ENCODE results near the gene RSRC2. TPM values are rescaled to one million over a fixed set of nuclear protein-coding genes. Genes with fewer than 3 reads are reported as not detected.
"Not testable (repeated sequence)": the region's sequence is repeated elsewhere in the genome, so short reads cannot be mapped to it uniquely, and the experiment has no call there.

RSRC2 gene
- total RNA-seq, 2 donors from 2014 or later, result 71.5 to 97.6 TPM

GRCh38 chr12:122467983-122468382 lies 58.8 kb downstream of the RSRC2 start:
- Histone ChIP-seq H3K27ac (no peak overlapping the region), H3K27me3 (replicated peaks; ENCODE audit: insufficient read depth) (no peaks in the 10 kb centered on the region), H3K4me1 (ENCODE audit: control insufficient read depth in 1 of 2, low read depth in 2 of 2) (peaks cover 4 to 23% of the 10 kb centered on the region in 2 donors), H3K36me3 (no peaks in the 10 kb centered on the region), H3K9me3 (no peaks in the 10 kb centered on the region), H3K4me3 (no peak overlapping the region)
- ATAC-seq (ENCODE audit: insufficient number of reproducible peaks, low FRiP score, low read depth) (no peak), DNase-seq (ENCODE audit: low spot score) (no peak)
- TF ChIP-seq, protein P1, sequence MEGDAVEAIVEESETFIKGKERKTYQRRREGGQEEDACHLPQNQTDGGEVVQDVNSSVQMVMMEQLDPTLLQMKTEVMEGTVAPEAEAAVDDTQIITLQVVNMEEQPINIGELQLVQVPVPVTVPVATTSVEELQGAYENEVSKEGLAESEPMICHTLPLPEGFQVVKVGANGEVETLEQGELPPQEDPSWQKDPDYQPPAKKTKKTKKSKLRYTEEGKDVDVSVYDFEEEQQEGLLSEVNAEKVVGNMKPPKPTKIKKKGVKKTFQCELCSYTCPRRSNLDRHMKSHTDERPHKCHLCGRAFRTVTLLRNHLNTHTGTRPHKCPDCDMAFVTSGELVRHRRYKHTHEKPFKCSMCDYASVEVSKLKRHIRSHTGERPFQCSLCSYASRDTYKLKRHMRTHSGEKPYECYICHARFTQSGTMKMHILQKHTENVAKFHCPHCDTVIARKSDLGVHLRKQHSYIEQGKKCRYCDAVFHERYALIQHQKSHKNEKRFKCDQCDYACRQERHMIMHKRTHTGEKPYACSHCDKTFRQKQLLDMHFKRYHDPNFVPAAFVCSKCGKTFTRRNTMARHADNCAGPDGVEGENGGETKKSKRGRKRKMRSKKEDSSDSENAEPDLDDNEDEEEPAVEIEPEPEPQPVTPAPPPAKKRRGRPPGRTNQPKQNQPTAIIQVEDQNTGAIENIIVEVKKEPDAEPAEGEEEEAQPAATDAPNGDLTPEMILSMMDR (IDR thresholded peaks at IDR 0.05), result no peak

DNA sequence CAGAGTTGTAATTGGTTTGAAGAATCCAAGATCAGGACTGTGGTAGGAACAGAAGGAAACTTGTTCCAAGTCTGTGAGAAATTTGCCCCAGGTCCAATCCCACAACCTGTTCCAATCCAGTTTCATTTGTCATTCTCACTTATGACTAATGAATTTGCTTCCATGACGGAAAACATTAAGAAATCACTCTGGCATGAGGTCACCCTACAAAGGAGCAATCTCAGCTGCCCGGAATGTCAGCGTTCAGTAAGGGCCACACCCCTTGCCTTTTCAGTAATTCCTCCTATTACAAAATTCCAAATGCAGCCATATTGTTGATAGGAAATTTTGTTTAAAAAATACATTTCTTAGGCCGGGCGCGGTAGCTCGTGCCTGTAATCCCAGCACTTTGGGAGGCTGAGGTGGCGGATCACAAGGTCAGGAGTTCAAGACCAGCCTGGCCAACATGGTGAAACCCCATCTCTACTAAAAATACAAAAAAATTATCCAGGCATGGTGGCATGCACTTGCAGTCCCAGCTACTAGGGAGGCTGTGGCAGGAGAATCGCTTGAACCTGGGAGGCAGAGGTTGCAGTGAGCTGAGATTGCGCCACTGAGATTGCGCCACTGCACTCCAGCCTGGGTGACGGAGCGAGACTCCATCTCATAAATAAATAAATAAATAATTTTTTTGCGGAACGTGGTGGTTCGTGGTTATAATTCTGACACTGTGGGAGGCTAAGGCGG lies 62.3 kb downstream of the RSRC2 start:
- H3K4me3 ChIP-seq; H3K9me3 ChIP-seq; H3K4me1 ChIP-seq (ENCODE audit: control insufficient read depth in 1 of 2, low read depth in 2 of 2); H3K36me3 ChIP-seq; H3K27me3 ChIP-seq (replicated peaks; ENCODE audit: insufficient read depth): not testable (repeated sequence)
- peak overlapping the region; percentile 61 to 80 for H3K27ac ChIP-seq
- ATAC-seq (ENCODE audit: insufficient number of reproducible peaks, low FRiP score, low read depth), result peak; percentile 100
- DNase-seq (ENCODE audit: low spot score), result peak; percentile 27

- H3K4me1 ChIP-seq (ENCODE audit: control insufficient read depth in 1 of 2, low read depth in 2 of 2), result peaks cover 4 to 10% of the 10 kb centered on the region in 2 donors
These were observed 66.1 kb downstream of the RSRC2 start for GRCh38 chr12:122460641-122461040.

GRCh38 chr12:122460061-122460460 lies 66.7 kb downstream of the RSRC2 start:
- Histone ChIP-seq H3K27ac (no peak overlapping the region), H3K36me3 (no peaks in the 10 kb centered on the region), H3K4me3 (no peak overlapping the region), H3K9me3 (no peaks in the 10 kb centered on the region), H3K4me1 (ENCODE audit: control insufficient read depth in 1 of 2, low read depth in 2 of 2) (peaks cover 4 to 10% of the 10 kb centered on the region in 2 donors), H3K27me3 (replicated peaks; ENCODE audit: insufficient read depth) (no peaks in the 10 kb centered on the region)
- TF ChIP-seq, protein P1 (IDR thresholded peaks at IDR 0.05), result no peak
- ATAC-seq (ENCODE audit: insufficient number of reproducible peaks, low FRiP score, low read depth) (no peak), DNase-seq (ENCODE audit: low spot score) (no peak)

More at GRCh38 chr12:122460641-122461040, 66.1 kb downstream of the RSRC2 start:
- no peaks in the 10 kb centered on the region for H3K36me3 ChIP-seq
- no peaks in the 10 kb centered on the region for H3K27me3 ChIP-seq (replicated peaks; ENCODE audit: insufficient read depth)
- DNase-seq (ENCODE audit: low spot score) (no peak), ATAC-seq (ENCODE audit: insufficient number of reproducible peaks, low FRiP score, low read depth) (no peak)
- H3K9me3 ChIP-seq, result no peaks in the 10 kb centered on the region
- H3K27ac ChIP-seq, result no peak overlapping the region
- no peak overlapping the region for H3K4me3 ChIP-seq
- TF ChIP-seq, protein P1 (IDR thresholded peaks at IDR 0.05), result no peak

- no peaks in the 10 kb centered on the region for H3K9me3 ChIP-seq
- H3K27ac ChIP-seq, result no peak overlapping the region
- DNase-seq (ENCODE audit: low spot score) (no peak), ATAC-seq (ENCODE audit: insufficient number of reproducible peaks, low FRiP score, low read depth) (no peak)
- no peaks in the 10 kb centered on the region for H3K27me3 ChIP-seq (replicated peaks; ENCODE audit: insufficient read depth)
- H3K4me1 ChIP-seq (ENCODE audit: control insufficient read depth in 1 of 2, low read depth in 2 of 2), result peaks cover 0 to 6% of the 10 kb centered on the region in 2 donors
- no peaks in the 10 kb centered on the region for H3K36me3 ChIP-seq
- H3K4me3 ChIP-seq, result no peak overlapping the region
- TF ChIP-seq, protein P1 (IDR thresholded peaks at IDR 0.05), result no peak
These were observed 67.5 kb downstream of the RSRC2 start for GRCh38 chr12:122459211-122459610.

Data from thoracic aorta (tissue), 2 donors.